ENCODE measurements around the gene ZNF235.

DNA sequence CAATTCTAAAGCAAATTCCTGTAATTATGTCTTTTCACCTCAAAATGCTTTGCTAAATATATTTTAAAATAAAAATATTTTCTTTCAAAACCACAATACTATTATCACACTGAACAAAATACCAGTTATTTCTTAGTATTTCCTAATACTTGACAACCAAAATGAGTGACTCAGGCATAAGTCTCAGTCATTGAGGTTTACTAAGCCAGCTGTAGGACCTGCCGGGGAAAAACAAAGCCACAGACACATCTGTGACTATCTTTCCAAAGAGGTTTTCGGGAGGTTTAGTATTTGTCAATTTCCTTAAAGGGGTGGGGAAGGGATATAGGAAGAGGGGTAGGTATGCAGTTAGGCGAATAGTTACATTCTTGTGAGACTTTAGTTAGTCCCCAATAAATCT lies 3.2 kb upstream of the ZNF235 start:
- TF ChIP-seq POLR2A (IDR thresholded peaks at IDR 0.05; ENCODE audit: low read depth, low read length) (no peak), NFE2L2 (IDR thresholded peaks at IDR 0.05; ENCODE audit: low read depth, low read length) (no peak), CEBPB (IDR thresholded peaks at IDR 0.05; ENCODE audit: low read depth, low read length) (no peak), BHLHE40 (IDR thresholded peaks at IDR 0.05; ENCODE audit: low read depth, low read length) (no peak), MAFK (IDR thresholded peaks at IDR 0.05; ENCODE audit: low read depth, low read length) (no peak), FOS (IDR thresholded peaks at IDR 0.05; ENCODE audit: low read depth, low read length) (no peak), RCOR1 (IDR thresholded peaks at IDR 0.05; ENCODE audit: insufficient replicate concordance, low read length) (no peak), RAD21 (IDR thresholded peaks at IDR 0.05; ENCODE audit: low read length) (no peak)
- TF ChIP-seq, protein P1, sequence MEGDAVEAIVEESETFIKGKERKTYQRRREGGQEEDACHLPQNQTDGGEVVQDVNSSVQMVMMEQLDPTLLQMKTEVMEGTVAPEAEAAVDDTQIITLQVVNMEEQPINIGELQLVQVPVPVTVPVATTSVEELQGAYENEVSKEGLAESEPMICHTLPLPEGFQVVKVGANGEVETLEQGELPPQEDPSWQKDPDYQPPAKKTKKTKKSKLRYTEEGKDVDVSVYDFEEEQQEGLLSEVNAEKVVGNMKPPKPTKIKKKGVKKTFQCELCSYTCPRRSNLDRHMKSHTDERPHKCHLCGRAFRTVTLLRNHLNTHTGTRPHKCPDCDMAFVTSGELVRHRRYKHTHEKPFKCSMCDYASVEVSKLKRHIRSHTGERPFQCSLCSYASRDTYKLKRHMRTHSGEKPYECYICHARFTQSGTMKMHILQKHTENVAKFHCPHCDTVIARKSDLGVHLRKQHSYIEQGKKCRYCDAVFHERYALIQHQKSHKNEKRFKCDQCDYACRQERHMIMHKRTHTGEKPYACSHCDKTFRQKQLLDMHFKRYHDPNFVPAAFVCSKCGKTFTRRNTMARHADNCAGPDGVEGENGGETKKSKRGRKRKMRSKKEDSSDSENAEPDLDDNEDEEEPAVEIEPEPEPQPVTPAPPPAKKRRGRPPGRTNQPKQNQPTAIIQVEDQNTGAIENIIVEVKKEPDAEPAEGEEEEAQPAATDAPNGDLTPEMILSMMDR (conservative IDR thresholded peaks at IDR 0.05; ENCODE audit: low read depth, low read length): no peak
- TF ChIP-seq, protein P2, sequence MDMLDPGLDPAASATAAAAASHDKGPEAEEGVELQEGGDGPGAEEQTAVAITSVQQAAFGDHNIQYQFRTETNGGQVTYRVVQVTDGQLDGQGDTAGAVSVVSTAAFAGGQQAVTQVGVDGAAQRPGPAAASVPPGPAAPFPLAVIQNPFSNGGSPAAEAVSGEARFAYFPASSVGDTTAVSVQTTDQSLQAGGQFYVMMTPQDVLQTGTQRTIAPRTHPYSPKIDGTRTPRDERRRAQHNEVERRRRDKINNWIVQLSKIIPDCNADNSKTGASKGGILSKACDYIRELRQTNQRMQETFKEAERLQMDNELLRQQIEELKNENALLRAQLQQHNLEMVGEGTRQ (IDR thresholded peaks at IDR 0.05; ENCODE audit: low read depth, low read length): no peak

All from IMR-90 (cell line).